GM23338 (cell line): ENCODE results near the gene ACTR1A.

Source experiments
- EZH2 ChIP-seq: fragments of 200-600 bp; sonication (generic); IDR thresholded peaks from one replicate; pipeline ENCODE4 v1.8.0; 2017; ENCODE audit warnings: antibody characterized with exemption, mild to moderate bottlenecking, low read depth; ENCODE audit not compliant: unreplicated experiment
- EZH2phosphoT487 ChIP-seq: fragments of 200-600 bp; sonication (generic); IDR thresholded peaks from one replicate; pipeline ENCODE4 v1.8.1; 2018; ENCODE audit warnings: antibody characterized with exemption; ENCODE audit not compliant: unreplicated experiment
- JUNB ChIP-seq: IDR thresholded peaks from one replicate; pipeline ENCODE4 v1.6.1; 2016; ENCODE audit warnings: antibody characterized with exemption; ENCODE audit not compliant: unreplicated experiment
- NANOG ChIP-seq: IDR thresholded peaks from 2 replicates; pipeline ENCODE4 v1.6.1; 2016; ENCODE audit warnings: antibody characterized with exemption, borderline replicate concordance
- POLR2AphosphoS5 ChIP-seq: IDR thresholded peaks from 2 replicates; pipeline ENCODE4 v1.6.1; 2016; ENCODE audit warnings: antibody characterized with exemption, low read depth
- ZNF114 ChIP-seq: fragments of 250-450 bp; sonication (Bioruptor Pico); IDR thresholded peaks from 2 replicates; pipeline ENCODE4 v1.5.0; 2020; ENCODE audit warnings: mild to moderate bottlenecking, moderate library complexity
- ZNF331 ChIP-seq: fragments of 250-450 bp; sonication (Bioruptor Pico); IDR thresholded peaks from 2 replicates; pipeline ENCODE4 v1.5.0; 2020; ENCODE audit warnings: low read depth, mild to moderate bottlenecking, moderate library complexity
- TF ChIP-seq, protein P1 (sequence below), 2 experiments: fragments of 200-600 bp in 1 of 2; sonication (generic) in 1 of 2; conservative IDR thresholded peaks; 2 replicates each; pipeline versions ENCODE4 v1.5.1 to v1.6.1; 2016 to 2017; ENCODE audit warnings: antibody characterized with exemption in 2 of 2, low read depth in 2 of 2, mild to moderate bottlenecking in 2 of 2, moderate library complexity in 1 of 2
- TF ChIP-seq, protein P2 (sequence below): IDR thresholded peaks from one replicate; pipeline ENCODE4 v1.6.1; 2018; ENCODE audit warnings: antibody characterized with exemption; ENCODE audit not compliant: unreplicated experiment
- TF ChIP-seq, protein P3 (sequence below): IDR thresholded peaks from 2 replicates; pipeline ENCODE4 v1.6.1; 2016; ENCODE audit warnings: antibody characterized with exemption

DNA sequence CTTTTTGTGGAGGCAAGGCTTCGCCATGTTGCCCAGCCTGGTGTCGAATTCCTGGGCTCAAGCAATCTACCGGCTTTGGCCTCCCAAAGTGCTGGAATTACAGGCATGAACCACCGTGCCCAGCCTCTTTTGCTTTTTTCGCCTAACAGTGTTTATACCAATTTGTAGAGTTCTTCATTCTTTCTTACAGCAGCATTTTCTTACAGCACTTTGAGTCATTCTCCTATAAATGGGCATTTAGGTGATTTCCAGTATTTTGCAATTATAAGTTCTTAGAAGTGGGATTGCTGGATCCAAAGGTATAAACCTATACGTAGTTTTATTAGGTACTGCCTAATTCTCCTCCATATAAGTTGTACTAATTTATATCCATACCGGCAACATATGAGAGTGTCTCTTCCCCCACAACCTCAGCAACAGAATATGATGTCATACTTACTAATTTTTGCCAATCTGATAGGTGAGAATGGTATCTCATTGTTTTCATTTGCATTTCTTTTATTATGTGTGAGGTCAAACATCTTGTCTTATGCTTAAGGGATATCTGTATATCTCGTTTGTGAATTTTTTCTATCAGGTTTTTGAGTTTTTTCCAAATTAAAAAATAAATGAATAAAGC lies 40.4 kb upstream of the ACTR1A start:
- TF ChIP-seq, protein P1, sequence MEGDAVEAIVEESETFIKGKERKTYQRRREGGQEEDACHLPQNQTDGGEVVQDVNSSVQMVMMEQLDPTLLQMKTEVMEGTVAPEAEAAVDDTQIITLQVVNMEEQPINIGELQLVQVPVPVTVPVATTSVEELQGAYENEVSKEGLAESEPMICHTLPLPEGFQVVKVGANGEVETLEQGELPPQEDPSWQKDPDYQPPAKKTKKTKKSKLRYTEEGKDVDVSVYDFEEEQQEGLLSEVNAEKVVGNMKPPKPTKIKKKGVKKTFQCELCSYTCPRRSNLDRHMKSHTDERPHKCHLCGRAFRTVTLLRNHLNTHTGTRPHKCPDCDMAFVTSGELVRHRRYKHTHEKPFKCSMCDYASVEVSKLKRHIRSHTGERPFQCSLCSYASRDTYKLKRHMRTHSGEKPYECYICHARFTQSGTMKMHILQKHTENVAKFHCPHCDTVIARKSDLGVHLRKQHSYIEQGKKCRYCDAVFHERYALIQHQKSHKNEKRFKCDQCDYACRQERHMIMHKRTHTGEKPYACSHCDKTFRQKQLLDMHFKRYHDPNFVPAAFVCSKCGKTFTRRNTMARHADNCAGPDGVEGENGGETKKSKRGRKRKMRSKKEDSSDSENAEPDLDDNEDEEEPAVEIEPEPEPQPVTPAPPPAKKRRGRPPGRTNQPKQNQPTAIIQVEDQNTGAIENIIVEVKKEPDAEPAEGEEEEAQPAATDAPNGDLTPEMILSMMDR (conservative IDR thresholded peaks at IDR 0.05; ENCODE audit: low read depth in 2 of 2) = no peak
- TF ChIP-seq, protein P2, sequence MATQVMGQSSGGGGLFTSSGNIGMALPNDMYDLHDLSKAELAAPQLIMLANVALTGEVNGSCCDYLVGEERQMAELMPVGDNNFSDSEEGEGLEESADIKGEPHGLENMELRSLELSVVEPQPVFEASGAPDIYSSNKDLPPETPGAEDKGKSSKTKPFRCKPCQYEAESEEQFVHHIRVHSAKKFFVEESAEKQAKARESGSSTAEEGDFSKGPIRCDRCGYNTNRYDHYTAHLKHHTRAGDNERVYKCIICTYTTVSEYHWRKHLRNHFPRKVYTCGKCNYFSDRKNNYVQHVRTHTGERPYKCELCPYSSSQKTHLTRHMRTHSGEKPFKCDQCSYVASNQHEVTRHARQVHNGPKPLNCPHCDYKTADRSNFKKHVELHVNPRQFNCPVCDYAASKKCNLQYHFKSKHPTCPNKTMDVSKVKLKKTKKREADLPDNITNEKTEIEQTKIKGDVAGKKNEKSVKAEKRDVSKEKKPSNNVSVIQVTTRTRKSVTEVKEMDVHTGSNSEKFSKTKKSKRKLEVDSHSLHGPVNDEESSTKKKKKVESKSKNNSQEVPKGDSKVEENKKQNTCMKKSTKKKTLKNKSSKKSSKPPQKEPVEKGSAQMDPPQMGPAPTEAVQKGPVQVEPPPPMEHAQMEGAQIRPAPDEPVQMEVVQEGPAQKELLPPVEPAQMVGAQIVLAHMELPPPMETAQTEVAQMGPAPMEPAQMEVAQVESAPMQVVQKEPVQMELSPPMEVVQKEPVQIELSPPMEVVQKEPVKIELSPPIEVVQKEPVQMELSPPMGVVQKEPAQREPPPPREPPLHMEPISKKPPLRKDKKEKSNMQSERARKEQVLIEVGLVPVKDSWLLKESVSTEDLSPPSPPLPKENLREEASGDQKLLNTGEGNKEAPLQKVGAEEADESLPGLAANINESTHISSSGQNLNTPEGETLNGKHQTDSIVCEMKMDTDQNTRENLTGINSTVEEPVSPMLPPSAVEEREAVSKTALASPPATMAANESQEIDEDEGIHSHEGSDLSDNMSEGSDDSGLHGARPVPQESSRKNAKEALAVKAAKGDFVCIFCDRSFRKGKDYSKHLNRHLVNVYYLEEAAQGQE = no peak
- TF ChIP-seq EZH2phosphoT487 (no peak), ZNF114 (no peak), JUNB (no peak), NANOG (no peak), POLR2AphosphoS5 (no peak), ZNF331 (no peak), EZH2 (no peak)
- TF ChIP-seq, protein P3, sequence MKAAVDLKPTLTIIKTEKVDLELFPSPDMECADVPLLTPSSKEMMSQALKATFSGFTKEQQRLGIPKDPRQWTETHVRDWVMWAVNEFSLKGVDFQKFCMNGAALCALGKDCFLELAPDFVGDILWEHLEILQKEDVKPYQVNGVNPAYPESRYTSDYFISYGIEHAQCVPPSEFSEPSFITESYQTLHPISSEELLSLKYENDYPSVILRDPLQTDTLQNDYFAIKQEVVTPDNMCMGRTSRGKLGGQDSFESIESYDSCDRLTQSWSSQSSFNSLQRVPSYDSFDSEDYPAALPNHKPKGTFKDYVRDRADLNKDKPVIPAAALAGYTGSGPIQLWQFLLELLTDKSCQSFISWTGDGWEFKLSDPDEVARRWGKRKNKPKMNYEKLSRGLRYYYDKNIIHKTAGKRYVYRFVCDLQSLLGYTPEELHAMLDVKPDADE = no peak
